ENCODE data around the gene LZTR1.

Gene LZTR1

GRCh38 chr22:20994128-20994901 lies 12.2 kb downstream of the LZTR1 start:
- no peak overlapping the region for H3K4me3 ChIP-seq (ENCODE audit: low read length)
- no peak for TF ChIP-seq CTCF (IDR thresholded peaks at IDR 0.05; ENCODE audit: low read length)
- no peak for TF ChIP-seq EZH2phosphoT487 (IDR thresholded peaks at IDR 0.05; ENCODE audit: low read length)
- no peak for TF ChIP-seq EZH2 (optimal IDR thresholded peaks at IDR 0.05; ENCODE audit: low read depth, low read length)
- DNase-seq = no peak
- no peaks in the 10 kb centered on the region for H3K4me1 ChIP-seq (ENCODE audit: low read length)
- H3K9me3 ChIP-seq (replicated peaks; ENCODE audit: insufficient read depth, low read length) = no peaks in the 10 kb centered on the region
- no peaks in the 10 kb centered on the region for H3K79me2 ChIP-seq (ENCODE audit: low read length)
- H4K20me1 ChIP-seq (ENCODE audit: insufficient read depth, low read length) = no peaks in the 10 kb centered on the region
- H2AFZ ChIP-seq (ENCODE audit: low read length) = no peak overlapping the region
- no peak overlapping the region for H3K9ac ChIP-seq (ENCODE audit: low read length)
- H3F3A ChIP-seq (ENCODE audit: insufficient read depth, low read length) = no peaks in the 10 kb centered on the region; the same call in 1 of the 2 replicates
- H3K36me3 ChIP-seq (replicated peaks; ENCODE audit: insufficient read depth, low read length) = no peaks in the 10 kb centered on the region
- no peak overlapping the region for H3K4me2 ChIP-seq (ENCODE audit: low read depth, low read length)
- H3K9me2 ChIP-seq (replicated peaks; ENCODE audit: insufficient read depth, low read length) = no peaks in the 10 kb centered on the region
- no peaks in the 10 kb centered on the region for H3K27me3 ChIP-seq (replicated peaks; ENCODE audit: insufficient read depth, low read length)
- no peak overlapping the region for H3K27ac ChIP-seq (ENCODE audit: low read length)

GRCh38 chr22:20994902-20995241 lies 12.8 kb downstream of the LZTR1 start:
- H3K79me2 ChIP-seq (ENCODE audit: low read length) = peaks cover 5% of the 10 kb centered on the region
- TF ChIP-seq CTCF (IDR thresholded peaks at IDR 0.05; ENCODE audit: low read length) = no peak
- no peak for TF ChIP-seq EZH2 (optimal IDR thresholded peaks at IDR 0.05; ENCODE audit: low read depth, low read length)
- no peak for TF ChIP-seq EZH2phosphoT487 (IDR thresholded peaks at IDR 0.05; ENCODE audit: low read length)
- no peak overlapping the region for H3K4me2 ChIP-seq (ENCODE audit: low read depth, low read length)
- no peaks in the 10 kb centered on the region for H3K4me1 ChIP-seq (ENCODE audit: low read length)
- H3K36me3 ChIP-seq (replicated peaks; ENCODE audit: insufficient read depth, low read length) = no peaks in the 10 kb centered on the region
- no peaks in the 10 kb centered on the region for H3K9me2 ChIP-seq (replicated peaks; ENCODE audit: insufficient read depth, low read length)
- no peaks in the 10 kb centered on the region for H4K20me1 ChIP-seq (ENCODE audit: insufficient read depth, low read length)
- H3K27me3 ChIP-seq (replicated peaks; ENCODE audit: insufficient read depth, low read length) = no peaks in the 10 kb centered on the region
- H3F3A ChIP-seq (ENCODE audit: insufficient read depth, low read length) = no peaks in the 10 kb centered on the region; the same call in 1 of the 2 replicates
- no peak overlapping the region for H3K27ac ChIP-seq (ENCODE audit: low read length)
- H3K9ac ChIP-seq (ENCODE audit: low read length) = no peak overlapping the region
- no peak overlapping the region for H3K4me3 ChIP-seq (ENCODE audit: low read length)
- H3K9me3 ChIP-seq (replicated peaks; ENCODE audit: insufficient read depth, low read length) = no peaks in the 10 kb centered on the region
- no peak overlapping the region for H2AFZ ChIP-seq (ENCODE audit: low read length)
- no peak for DNase-seq

- Histone ChIP-seq H4K20me1 (ENCODE audit: insufficient read depth, low read length) (no peaks in the 10 kb centered on the region), H3K9me2 (replicated peaks; ENCODE audit: insufficient read depth, low read length) (no peaks in the 10 kb centered on the region), H3K79me2 (ENCODE audit: low read length) (peaks cover 11% of the 10 kb centered on the region), H3K27ac (ENCODE audit: low read length) (no peak overlapping the region), H3K4me2 (ENCODE audit: low read depth, low read length) (no peak overlapping the region), H3F3A (ENCODE audit: insufficient read depth, low read length) (no peaks in the 10 kb centered on the region; the same call in 1 of the 2 replicates), H3K36me3 (replicated peaks; ENCODE audit: insufficient read depth, low read length) (no peaks in the 10 kb centered on the region), H3K4me3 (ENCODE audit: low read length) (no peak overlapping the region), H3K27me3 (replicated peaks; ENCODE audit: insufficient read depth, low read length) (no peaks in the 10 kb centered on the region), H2AFZ (ENCODE audit: low read length) (no peak overlapping the region), H3K9me3 (replicated peaks; ENCODE audit: insufficient read depth, low read length) (no peaks in the 10 kb centered on the region), H3K4me1 (ENCODE audit: low read length) (peaks cover 2% of the 10 kb centered on the region; the same call in 1 of the 2 replicates), H3K9ac (ENCODE audit: low read length) (no peak overlapping the region)
- no peak for DNase-seq
- no peak for TF ChIP-seq CTCF (IDR thresholded peaks at IDR 0.05; ENCODE audit: low read length)
Measured at GRCh38 chr22:20995329-20996030, 13.4 kb downstream of the LZTR1 start.

Data from MM.1S (cell line).